Measurements from ENCODE around the gene EP400. TPM values are rescaled to one million over a fixed set of nuclear protein-coding genes. Genes with fewer than 3 reads are reported as not detected.

Gene EP400
- total and polyA plus RNA-seq, 4 donors = 11.4 to 47.8 (median 25.7) TPM

- Histone ChIP-seq H3K27ac (ENCODE audit: low read depth in 1 of 2, low read length in 1 of 2) (no peak overlapping the region), H3K36me3 (ENCODE audit: control insufficient read depth in 4 of 4, insufficient read depth in 4 of 4, low read length in 4 of 4) (peaks cover 26 to 66% (median 44%) of the 10 kb centered on the region in 4 donors), H3K9ac (ENCODE audit: insufficient read depth in 1 of 2, low read length in 2 of 2) (no peak overlapping the region), H3K9me3 (ENCODE audit: control insufficient read depth in 4 of 4, insufficient read depth in 3 of 4, low read length in 3 of 4) (no peaks in the 10 kb centered on the region), H3K27me3 (ENCODE audit: control insufficient read depth in 3 of 3, insufficient read depth in 3 of 3, low read length in 2 of 3) (no peaks in the 10 kb centered on the region), H3K4me3 (no peak overlapping the region), H3K4me1 (ENCODE audit: control insufficient read depth in 5 of 5, insufficient read depth in 5 of 5, low read length in 5 of 5) (no peaks in the 10 kb centered on the region)
- DNase-seq (no peak), ATAC-seq (ENCODE audit: insufficient read depth, low FRiP score) (no peak)
- 95 to 97% methylated on average over 11 of the region's 11 CpGs for WGBS, 2 donors
- TF ChIP-seq CTCF (IDR thresholded peaks at IDR 0.05; ENCODE audit: control extremely low read depth, extremely low read depth) = no peak
These were observed 73.9 kb downstream of the EP400 start for GRCh38 chr12:132023658-132024057.

GRCh38 chr12:132024758-132025157 lies 75.0 kb downstream of the EP400 start:
- H3K4me1 ChIP-seq (ENCODE audit: control insufficient read depth in 5 of 5, insufficient read depth in 5 of 5, low read length in 5 of 5) = no peaks in the 10 kb centered on the region
- no peaks in the 10 kb centered on the region for H3K9me3 ChIP-seq (ENCODE audit: control insufficient read depth in 4 of 4, insufficient read depth in 3 of 4, low read length in 3 of 4)
- no peak overlapping the region for H3K9ac ChIP-seq (ENCODE audit: insufficient read depth in 1 of 2, low read length in 2 of 2)
- ATAC-seq (ENCODE audit: insufficient read depth, low FRiP score) = no peak
- no peaks in the 10 kb centered on the region for H3K27me3 ChIP-seq (ENCODE audit: control insufficient read depth in 3 of 3, insufficient read depth in 3 of 3, low read length in 2 of 3)
- no peak overlapping the region for H3K27ac ChIP-seq (ENCODE audit: low read depth in 1 of 2, low read length in 1 of 2)
- no peak for TF ChIP-seq CTCF (IDR thresholded peaks at IDR 0.05; ENCODE audit: control extremely low read depth, extremely low read depth)
- WGBS, 2 donors = 47 to 80% methylated on average over 11 of the region's 11 CpGs
- DNase-seq = no peak
- H3K4me3 ChIP-seq = no peak overlapping the region
- H3K36me3 ChIP-seq (ENCODE audit: control insufficient read depth in 4 of 4, insufficient read depth in 4 of 4, low read length in 4 of 4) = peaks cover 27 to 67% (median 47%) of the 10 kb centered on the region in 4 donors

- Histone ChIP-seq H3K9me3 (ENCODE audit: control insufficient read depth in 4 of 4, insufficient read depth in 3 of 4, low read length in 3 of 4) (no peaks in the 10 kb centered on the region), H3K4me3 (no peak overlapping the region), H3K36me3 (ENCODE audit: control insufficient read depth in 4 of 4, insufficient read depth in 4 of 4, low read length in 4 of 4) (peaks cover 22 to 66% (median 49%) of the 10 kb centered on the region in 4 donors), H3K9ac (ENCODE audit: insufficient read depth in 1 of 2, low read length in 2 of 2) (no peak overlapping the region), H3K27ac (ENCODE audit: low read depth in 1 of 2, low read length in 1 of 2) (no peak overlapping the region), H3K27me3 (ENCODE audit: control insufficient read depth in 3 of 3, insufficient read depth in 3 of 3, low read length in 2 of 3) (no peaks in the 10 kb centered on the region), H3K4me1 (ENCODE audit: control insufficient read depth in 5 of 5, insufficient read depth in 5 of 5, low read length in 5 of 5) (no peaks in the 10 kb centered on the region)
- DNase-seq = no peak
- no peak for ATAC-seq (ENCODE audit: insufficient read depth, low FRiP score)
- no peak for TF ChIP-seq CTCF (IDR thresholded peaks at IDR 0.05; ENCODE audit: control extremely low read depth, extremely low read depth)
- WGBS, 2 donors = 97% methylated on average over 14 of the region's 14 CpGs
These were observed 75.8 kb downstream of the EP400 start for GRCh38 chr12:132025526-132025925.
